ENCODE data around the gene IL22RA1.

The IL22RA1 gene

GRCh38 chr1:24098943-24099638 is 43.8 kb downstream of the IL22RA1 start:
- no peak for DNase-seq (ENCODE audit: low spot score)
- no peak for FAIRE-seq

GRCh38 chr1:24098102-24098501 is 44.8 kb downstream of the IL22RA1 start:
- no peak for FAIRE-seq

GRCh38 chr1:24097663-24098062 is 45.3 kb downstream of the IL22RA1 start:
- DNase-seq (ENCODE audit: low spot score) (no peak), FAIRE-seq (no peak)

More at GRCh38 chr1:24098102-24098501, 44.8 kb downstream of the IL22RA1 start:
- no peak for DNase-seq (ENCODE audit: low spot score)

GRCh38 chr1:24096739-24097103 is 46.2 kb downstream of the IL22RA1 start:
- no peak for DNase-seq (ENCODE audit: low spot score)
- FAIRE-seq = no peak

- no peak for DNase-seq (ENCODE audit: low spot score)
- no peak for FAIRE-seq
Measured at GRCh38 chr1:24096009-24096738, 46.8 kb downstream of the IL22RA1 start.

GRCh38 chr1:24095140-24095859 is 47.6 kb downstream of the IL22RA1 start:
- DNase-seq (ENCODE audit: low spot score) (no peak), FAIRE-seq (no peak)

GRCh38 chr1:24094554-24094953 is 48.4 kb downstream of the IL22RA1 start:
- FAIRE-seq (no peak), DNase-seq (ENCODE audit: low spot score) (no peak)

GRCh38 chr1:24093732-24094131 is 49.2 kb downstream of the IL22RA1 start:
- no peak for FAIRE-seq
- DNase-seq (ENCODE audit: low spot score) = no peak

GRCh38 chr1:24092979-24093378 is 50.0 kb downstream of the IL22RA1 start:
- DNase-seq (ENCODE audit: low spot score) (no peak), FAIRE-seq (no peak)

- FAIRE-seq (no peak), DNase-seq (ENCODE audit: low spot score) (no peak)
Measured at GRCh38 chr1:24091971-24092482, 50.9 kb downstream of the IL22RA1 start.

GRCh38 chr1:24090736-24091135 is 52.2 kb downstream of the IL22RA1 start:
- DNase-seq (ENCODE audit: low spot score) = no peak
- FAIRE-seq = no peak

GRCh38 chr1:24089743-24090555 is 53.0 kb downstream of the IL22RA1 start:
- DNase-seq (ENCODE audit: low spot score) (no peak), FAIRE-seq (no peak)

GRCh38 chr1:24089027-24089742 is 53.8 kb downstream of the IL22RA1 start:
- FAIRE-seq = no peak
- no peak for DNase-seq (ENCODE audit: low spot score)

- FAIRE-seq = no peak
- no peak for DNase-seq (ENCODE audit: low spot score)
Measured at GRCh38 chr1:24086466-24086865, 56.5 kb downstream of the IL22RA1 start.

- FAIRE-seq (no peak), DNase-seq (ENCODE audit: low spot score) (no peak)
Measured at GRCh38 chr1:24085546-24085945, 57.4 kb downstream of the IL22RA1 start.

GRCh38 chr1:24085007-24085406 is 57.9 kb downstream of the IL22RA1 start:
- FAIRE-seq = no peak
- DNase-seq (ENCODE audit: low spot score) = no peak

GRCh38 chr1:24084050-24084449 is 58.9 kb downstream of the IL22RA1 start:
- DNase-seq (ENCODE audit: low spot score) (no peak), FAIRE-seq (no peak)

- DNase-seq (ENCODE audit: low spot score) (no peak), FAIRE-seq (no peak)
Measured at GRCh38 chr1:24082372-24082771, 60.6 kb downstream of the IL22RA1 start.

- FAIRE-seq (no peak), DNase-seq (ENCODE audit: low spot score) (no peak)
Measured at GRCh38 chr1:24081190-24081589, 61.8 kb downstream of the IL22RA1 start.

GRCh38 chr1:24080131-24080530 is 62.8 kb downstream of the IL22RA1 start:
- DNase-seq (ENCODE audit: low spot score) = no peak
- FAIRE-seq = no peak
